NCI-H526 (cell line): Measurements from ENCODE around the gene HYAL3.
"Not testable (repeated sequence)": the region's sequence is repeated elsewhere in the genome, so short reads cannot be mapped to it uniquely, and the experiment has no call there.

Experiments
- DNase-seq, 2 experiments: peaks; one replicate each; lab custom pipeline; 2025; lab: John Stamatoyannopoulos, UW

HYAL3 gene

DNA sequence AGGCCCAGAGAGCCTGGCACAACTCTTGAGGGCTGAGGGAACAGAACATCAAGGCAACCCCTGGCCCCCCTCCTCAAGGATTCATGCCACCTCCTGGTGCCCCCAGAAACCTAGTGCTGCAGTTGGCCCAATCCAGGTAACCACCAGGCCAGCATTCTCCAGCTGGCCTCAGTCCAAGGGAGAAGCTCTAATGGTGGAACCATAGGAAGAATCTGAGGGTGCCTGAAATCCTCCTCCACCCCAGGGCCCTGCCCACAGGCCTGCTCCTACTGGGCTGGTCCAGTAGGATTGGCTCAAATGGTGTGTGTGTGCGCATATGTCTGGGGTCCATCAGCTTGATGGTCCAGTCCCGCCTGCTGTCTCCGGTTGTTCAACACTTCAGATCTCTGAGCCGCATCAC lies 15.6 kb upstream of the HYAL3 start:
- no peak for DNase-seq

DNA sequence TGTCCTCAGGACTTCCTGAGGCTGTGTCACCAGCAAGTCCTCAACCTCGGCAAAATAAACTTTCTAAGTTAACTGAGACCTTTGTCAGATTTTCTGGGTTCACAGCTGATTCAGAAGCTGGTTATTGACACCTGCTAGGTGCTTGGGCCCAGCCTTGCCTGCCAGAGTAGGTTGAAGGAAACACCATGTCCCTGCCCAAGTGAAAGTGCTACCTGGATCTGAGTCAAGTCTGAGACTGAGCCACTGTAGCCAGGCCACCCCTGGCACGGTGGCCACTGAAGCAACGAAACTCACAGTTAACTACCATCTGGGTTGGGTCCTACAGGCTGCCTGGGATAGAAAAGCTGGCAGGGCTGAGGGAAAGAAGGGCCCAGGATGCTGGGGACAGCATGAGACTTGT lies 15.1 kb upstream of the HYAL3 start:
- DNase-seq, result no peak

DNA sequence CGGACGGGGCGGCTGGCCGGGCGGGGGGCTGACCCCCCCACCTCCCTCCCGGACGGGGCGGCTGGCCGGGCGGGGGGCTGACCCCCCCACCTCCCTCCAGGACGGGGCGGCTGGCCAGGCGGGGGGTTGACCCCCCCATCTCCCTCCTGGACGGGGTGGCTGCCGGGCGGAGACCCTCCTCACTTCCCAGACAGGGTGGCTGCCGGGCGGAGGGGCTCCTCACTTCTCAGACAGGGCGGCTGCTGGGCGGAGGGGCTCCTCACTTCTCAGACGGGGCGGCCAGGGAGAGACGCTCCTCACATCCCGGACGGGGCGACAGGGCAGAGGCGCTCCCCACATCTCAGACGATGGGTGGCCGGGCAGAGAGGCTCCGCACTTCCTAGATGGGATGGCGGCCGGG lies 12.8 kb upstream of the HYAL3 start:
- not testable (repeated sequence) for DNase-seq

DNA sequence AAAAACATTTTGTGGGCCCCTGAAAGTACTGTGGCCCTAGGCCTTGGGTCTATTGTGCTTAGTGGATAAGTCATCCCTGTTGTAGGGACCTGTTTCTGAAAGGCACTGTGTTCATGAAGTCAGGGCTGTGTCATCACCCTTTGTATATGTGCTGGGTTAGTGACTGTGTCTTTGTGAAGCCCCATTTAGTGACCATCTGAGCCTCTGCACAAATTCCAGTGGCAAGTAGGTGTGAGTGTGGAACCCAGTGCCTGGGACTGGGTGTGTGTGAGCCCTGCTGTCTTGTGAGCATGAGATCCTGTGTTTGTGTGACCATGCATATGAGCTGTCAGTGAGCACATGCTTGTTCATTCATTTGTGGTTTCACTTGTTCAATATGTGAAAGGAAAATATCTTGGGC lies 5.4 kb upstream of the HYAL3 start:
- DNase-seq, result no peak

DNA sequence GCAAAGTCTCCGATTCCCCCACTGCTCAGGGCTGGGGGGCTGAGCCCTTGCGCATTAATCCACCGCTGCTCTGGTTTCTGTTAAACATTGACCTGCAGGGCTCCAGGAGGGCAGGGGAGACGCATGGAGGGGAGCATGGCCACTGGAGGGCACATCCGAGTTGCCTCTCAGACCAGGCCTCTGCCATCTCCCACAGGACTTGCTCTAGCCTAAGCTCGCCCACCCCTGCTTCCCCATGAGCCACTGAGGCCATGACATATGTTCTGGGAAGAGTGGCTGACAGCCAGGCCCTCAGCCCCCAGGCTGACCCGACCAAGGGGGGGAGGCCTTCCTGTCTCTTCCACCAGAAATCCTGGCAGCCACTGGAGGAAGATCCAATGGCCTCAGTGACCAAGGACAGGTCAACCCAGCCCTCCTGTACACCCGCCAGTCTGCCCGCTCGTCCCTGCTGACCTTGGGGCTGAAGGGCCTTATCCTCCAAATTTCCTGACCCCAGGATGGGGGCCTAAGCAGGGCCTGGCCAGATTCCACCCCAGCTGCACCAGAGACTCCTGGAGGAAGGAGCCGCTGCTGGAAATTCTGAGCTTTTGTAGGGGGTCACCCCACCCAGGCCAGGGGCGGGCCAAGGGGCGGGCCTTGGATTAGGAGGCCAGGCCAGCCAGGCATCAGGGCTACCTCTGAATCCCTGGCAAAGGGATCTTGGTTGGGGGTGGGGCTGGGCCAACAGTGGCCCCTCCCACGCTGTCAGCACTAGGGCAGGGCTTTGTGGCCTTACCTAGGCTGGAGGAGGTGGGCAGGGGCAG lies 4.0 kb upstream of the HYAL3 start, which contains the start of gene HYAL1:
TSS of gene HYAL1 (minus strand) at position 562 of the 803 bp plus-strand sequence. CDS start 618 bp downstream, outside the sequence.
- DNase-seq, result no peak

DNA sequence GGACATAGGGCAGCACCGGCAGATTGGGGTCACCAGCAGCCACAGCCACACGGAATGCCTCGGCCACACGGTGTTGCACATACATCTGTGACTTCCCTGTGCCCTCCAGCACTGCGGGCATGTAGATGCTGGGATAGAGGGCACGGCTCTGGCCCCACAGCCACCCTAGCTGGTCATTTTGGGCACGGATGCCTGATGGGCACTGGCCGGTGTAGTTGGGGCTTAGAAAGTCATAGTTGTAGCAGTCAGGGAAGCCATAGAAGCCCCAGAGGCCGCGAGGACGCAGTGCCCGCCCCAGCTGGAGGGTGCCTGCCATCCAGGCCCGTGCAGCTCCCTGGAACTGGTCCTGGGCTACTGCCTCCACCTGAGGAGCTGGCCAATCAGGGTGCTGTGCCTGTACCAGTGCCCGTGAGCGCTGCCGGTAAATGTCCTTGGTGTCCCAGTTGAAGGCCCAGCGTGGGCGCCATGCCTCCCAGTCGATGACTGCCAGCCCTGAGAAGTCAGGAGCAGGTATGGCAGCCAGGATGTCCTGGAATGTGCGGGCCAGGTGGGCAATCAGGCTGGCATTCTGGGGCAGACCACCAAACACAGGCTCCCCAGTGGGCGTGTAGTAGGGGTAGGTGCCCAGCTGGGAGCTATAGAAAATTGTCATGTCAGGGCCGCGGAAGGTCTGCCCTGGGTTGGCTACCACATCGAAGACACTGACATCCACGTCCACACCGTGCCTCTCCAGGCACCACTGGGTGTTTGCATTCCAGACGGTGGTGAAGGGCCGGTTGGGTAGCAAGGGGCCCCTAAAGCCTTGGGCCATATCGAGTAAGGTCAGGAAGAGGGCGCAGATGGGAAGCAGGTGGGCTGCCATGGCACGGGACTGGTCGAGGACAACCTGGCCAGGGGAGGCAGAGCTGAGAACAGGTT lies 3.1 kb upstream of the HYAL3 start:
- no peak for DNase-seq

DNA sequence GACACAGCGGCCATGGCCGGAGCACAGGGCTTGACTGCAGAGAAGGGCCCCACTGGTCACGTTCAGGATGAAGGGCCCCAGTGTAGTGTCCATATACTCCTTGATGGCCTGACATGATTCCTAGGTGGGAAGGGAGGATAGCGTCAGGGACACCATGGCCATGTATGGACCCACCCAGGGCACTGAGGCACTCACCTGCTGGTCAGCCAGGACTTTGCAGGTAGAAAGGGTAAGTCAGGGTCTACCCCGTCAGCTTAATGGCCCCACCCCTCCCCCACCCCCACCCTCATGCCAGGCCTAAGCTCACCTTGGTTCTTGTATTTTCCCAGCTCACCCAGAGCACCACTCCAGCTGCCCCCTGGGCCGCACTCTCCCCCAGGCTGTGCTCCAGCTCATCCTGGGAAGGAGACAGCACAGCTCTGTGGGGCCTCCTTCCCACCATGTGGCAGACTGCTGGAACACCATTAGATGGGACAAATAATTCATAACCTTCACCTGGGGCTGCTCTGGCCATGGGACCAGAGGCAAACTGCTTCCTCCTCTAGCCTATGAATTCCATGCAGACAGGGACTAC lies 1.6 kb upstream of the HYAL3 start:
- no peak for DNase-seq

DNA sequence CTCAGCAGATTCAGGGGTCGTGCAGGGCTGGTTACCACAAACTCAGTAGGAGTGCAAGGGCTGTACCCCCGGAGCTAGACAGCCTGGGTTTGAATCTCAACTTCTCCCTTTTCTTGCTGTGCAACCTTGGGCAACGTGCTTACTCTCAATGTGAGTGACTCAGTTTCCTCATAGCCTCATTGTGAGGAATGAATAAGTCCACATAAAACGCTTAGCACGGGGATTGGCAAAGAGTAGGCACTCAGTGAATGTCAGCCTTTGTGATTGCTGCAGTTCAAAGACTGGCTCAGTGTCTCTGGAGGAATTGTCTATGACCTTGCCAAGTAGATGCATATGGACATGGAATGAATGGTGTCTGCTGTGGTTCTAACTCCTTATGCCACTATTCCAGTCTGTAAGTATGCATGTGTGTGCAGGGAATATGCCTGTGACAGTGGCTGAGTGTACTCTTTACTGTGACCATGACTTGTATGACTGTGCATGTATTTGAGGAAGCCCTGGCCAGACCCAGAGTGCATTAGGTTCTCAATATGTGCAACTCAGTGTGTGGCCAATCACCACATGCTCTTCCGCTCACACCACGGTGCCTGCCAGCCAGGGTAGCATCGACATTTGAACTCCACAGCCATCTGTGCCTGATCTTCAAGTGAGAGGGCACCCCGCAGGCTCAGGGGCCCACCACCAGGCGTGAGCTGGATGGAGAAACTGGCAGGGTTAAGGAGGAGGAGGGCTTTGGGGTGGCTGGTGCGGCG lies 900 bp upstream of the HYAL3 start:
- DNase-seq, result no peak

DNA sequence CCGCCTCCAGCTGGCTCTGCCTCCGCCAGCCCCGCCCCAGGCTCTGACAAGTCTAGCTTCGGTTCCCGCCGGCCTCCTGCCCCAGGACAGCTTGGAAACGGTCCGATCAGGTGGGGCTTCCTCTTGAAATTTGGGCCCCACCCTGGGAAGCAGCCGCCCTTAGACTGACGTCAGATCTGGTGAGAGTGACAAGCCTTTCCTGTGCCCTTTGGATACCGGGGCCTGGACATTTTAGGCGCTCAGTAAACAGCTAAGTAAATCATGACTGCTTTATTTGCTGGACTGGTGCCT lies 378 bp upstream of the HYAL3 start:
- DNase-seq, result no peak

DNA sequence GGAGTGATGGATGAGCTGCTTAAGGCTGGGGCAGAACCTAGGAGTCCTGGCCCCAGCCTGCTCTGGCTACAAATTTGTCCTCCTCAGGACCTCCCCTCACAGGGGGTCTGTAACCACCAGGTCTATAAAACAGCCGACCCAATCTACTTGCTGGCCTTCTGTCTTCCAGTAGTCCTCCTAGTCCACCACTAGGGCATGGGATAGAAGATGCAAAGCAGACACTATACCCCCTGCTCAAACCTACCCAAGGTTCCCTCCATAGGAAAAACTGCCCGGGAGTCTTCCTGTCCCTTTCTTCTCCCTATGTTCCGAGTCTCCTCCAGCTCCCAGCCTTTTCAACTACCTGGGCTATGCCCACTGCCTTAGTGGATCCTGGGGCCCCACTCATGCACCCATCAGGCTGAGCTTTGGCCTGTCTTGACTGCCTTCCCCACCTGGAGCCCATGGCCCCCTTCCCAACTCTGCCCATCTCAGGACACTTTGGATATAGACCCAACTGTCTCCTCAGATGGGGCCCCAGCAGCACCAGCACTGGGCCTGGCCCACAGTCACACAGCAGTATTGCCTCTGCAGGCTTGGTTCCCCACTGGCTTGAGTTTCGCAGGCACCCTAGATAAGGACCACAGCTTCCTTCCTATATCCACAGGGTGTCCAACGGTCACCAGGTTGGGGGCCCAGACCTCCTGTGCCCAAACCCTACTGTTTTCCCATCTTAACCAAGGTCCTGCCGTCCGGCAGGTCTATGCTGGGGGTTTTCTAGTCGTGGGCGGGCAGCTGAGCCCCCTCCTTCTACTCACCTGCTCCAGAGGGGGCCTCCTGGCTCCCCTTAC lies 1.1 kb downstream of the HYAL3 start:
- peak in 1 of 2 experiments; percentile 31 for DNase-seq

DNA sequence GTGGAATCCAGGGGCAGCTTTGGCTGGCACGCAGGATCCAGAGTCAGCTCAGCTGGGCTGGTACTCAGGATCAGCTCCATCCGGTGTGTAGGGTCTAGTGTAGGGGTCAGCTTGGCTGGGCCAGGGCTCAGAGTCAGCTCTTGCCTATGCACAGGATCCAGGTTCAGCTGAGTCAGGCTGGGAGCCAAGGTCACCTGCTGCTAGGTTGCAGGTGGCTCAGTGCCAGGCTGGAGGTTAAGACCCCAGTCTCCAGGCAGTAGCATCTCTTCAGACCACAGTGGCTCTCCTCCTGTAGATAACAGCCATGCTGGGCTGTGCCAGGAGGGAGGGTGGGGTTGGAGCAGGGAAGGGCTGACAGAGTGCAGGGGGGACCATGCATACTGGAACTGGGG lies 1.8 kb downstream of the HYAL3 start:
- no peak for DNase-seq

DNA sequence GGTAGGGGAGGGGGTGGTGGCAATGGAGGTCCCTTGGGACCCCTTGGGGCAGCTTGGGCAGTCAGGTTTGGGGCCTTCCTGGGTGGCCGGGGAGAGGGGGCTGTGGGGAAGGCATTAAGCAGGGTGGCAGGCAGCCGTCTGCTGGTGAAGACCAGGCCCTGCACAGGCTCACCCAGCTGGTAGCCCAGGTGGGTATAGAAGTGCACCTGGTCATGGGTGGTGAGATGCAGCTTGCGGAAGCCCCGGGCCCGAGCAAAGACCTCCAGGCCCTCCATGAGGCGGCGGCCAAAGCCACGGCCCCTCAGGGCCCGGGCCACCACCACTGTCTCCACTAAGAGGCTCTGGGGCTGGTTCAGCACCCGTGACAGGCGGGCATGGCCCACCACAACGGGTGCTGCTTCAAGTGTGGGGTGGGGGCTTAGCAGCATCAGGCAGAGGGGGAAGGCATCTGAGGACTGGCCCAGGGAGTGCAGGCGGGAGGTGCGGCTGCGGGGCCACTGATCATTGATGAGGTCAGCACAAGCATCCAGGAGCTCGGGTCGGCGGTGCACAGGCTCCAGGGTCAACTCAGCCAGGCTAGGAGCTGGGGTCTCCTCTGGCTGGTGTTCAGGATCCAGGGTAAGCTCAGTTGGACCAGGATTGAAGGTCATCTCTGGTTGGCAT lies 2.4 kb downstream of the HYAL3 start:
- no peak for DNase-seq

DNA sequence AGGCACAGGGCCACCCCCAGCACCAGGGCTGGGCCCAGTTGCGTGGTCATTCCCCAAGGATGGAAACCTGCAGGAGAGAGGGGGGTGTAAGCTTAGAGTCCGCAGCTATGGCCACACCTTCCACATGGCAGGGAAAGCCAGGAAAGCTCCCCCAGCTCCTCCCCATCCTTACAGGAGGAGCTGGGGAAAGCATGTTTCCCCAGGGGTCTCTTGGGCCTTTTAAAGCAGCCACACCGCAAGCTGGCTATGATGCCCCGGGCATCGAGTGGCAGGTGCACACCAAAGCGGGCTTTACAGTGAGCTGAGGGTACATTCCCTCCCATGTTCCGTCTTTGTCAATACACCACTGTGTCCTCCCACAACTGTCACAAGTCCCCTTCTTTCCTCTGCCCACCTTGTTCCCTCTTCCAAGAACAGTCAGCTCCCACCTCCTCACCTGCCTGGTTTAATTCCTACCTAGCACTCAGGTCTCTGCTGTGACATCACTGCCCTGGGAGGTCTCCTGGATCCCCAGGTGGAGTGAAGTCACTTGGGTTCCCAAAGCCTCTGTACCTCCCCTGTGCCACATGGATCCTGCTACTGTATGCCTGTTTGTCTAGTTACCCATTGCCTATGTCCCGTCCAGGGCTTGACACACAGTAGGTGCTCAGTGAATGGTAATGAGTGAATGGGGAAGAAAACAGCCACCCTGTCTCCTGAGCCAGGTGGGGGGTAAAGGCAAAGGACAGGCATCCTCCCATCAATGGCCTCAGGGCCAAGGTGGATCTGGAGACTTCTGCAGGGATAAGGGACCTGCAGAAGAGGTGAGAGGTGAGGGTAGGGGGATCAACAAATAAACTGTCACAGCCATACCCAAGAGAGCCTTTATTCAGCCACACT lies 3.4 kb downstream of the HYAL3 start:
- no peak for DNase-seq

DNA sequence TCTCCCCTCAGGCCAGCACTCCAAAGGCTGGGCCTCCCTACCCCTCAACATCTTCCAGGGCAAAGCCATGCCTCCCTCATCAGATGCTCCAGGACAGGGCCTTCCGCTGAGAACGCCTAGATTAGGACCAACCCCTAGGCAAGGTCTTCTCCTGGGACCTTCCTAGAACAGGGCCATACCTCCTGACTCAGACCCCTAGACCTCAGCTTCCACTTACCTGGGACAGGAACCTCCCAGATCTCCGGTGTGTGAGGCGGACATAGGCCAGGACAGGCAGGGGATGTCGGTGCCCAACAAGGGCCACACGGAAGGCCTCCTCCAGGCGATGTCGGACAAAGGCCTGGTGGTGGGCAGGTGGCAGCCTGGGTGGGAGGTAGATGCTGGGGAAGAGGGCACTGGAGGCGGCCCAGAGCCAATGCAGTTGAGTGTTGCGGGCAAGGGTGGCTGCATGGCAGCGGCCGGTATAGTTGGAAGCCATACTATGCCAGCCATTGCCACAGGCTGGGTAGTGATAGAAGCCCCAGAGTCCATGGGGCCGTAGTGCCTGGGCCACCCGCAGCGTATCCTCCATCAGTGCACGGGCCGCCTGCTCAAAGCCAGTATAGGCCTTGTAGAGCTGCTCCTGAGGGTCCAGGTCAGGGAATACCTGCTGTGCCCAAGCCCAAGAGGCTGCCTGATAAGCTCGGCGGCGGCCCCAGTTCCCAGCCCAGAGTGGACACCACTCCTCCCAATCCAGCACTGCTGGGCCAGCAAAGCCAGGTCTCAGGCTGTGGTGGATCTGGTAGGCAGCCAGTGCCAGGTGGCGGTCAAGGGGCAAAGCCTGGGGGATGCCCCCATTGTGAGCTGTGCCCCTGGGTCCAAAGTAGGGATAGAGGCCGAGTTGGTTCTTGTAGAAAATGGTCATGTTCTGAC lies 4.5 kb downstream of the HYAL3 start:
- no peak for DNase-seq

DNA sequence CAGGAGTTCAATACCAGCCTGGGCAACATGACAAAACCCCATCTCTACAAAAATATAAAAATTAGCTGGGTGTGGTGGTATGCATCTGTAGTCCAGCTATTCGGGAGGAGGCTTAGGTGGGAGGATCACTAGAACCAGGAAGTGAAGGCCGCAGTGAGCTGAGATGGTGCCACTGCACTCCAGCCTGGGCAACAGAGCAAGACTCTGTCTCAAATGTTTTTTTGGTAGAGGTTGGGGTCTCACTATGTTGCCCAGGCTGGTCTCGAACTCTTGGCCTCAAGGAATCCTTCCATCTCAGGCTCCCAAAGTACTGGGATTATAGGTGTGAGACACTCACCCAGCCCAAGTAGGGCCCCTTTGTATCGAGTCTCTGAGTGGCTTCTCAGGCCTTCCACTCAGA lies 5.1 kb downstream of the HYAL3 start:
- no peak for DNase-seq

DNA sequence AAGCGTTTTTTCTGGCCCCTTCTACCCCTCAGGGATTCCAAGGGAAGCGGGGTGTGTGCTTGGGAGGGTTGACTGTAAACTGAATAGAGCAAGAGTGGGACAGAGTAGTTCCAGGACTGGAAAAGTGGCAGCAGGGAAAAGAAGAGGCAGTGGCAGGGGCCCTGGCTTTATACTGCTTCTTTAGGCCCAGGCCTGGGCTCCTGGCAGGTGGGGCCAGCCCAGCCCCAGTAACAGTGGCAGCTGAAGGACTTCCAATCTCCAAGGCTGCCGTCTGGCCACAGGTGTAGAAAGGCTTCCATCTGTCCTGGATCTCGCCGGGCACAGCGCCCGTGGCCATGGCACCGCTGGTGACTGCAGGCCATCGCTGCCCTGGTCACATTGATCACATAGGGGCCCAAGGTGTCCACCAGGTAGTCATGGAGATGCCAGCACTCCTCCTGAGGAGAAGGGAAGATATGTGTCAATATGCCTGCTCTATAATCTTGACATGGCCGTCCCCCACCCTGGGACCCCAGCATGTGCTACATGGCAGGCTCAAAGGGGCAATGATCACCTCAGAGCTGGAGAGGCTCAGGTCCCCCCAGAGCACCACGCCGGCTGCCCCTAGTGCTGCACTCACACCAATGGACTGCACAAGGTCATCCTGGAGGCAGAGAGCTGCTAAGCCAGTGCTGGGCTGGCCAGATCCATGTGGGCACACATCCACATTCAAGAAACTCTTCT lies 6.0 kb downstream of the HYAL3 start:
- DNase-seq, result no peak

DNA sequence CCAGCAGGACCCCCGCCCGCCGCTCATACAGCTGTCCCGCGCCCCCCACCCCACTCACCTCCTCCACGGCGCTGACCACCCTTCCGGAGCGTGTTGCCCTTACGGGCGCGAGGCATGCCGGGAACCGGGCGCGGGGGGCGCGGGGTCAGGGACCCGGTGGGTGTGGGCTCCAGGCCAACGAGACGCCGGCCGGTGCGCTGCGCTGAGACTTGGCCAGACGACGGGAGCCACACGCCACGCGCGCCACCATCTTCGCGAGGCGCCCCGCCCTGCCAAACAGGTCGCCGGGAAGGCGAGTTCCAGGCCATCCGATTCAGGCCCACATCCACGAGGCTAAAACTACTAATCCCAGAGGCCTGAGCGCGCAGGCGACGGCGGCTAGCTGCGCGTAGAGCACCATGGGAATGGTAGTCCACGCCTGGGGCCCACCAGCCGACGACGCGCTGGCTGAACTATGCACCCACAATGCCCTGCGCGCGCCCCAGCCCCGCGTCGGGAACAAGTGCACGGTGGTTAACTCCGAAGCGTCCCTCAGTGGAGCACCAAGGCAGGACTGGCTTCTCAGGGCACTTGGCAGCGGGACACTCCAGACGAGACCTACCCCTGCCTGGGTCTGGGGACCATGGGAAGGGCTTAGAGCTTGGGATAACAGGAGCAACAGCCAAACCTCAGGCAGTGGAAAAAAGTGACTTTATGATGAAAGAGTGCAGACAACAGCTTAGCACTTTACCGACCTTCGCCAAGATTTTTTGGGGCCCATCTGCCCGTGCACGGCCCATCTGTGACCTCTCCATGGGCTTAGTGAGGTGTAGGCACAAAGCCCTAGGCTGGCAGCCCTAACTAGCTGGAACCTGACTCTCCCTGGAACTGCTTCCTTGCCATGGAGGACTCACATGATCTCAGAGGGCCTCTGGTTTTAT lies 6.8 kb downstream of the HYAL3 start, which contains the start of gene IFRD2:
TSS of gene IFRD2 (minus strand) at position 271 of the 920 bp plus-strand sequence. CDS start at position 116, 155 bp downstream.
- peak; percentile 89 to 98 for DNase-seq
